HG03571 (cell line): Measurements from ENCODE around the gene AHNAK2.
"Not testable (repeated sequence)": the region's sequence is repeated elsewhere in the genome, so short reads cannot be mapped to it uniquely, and the experiment has no call there.

ENCODE experiments used
- ATAC-seq: cut with Tn5 transposase; IDR thresholded peaks from one replicate; pipeline ENCODE4 v1.9.1; 2021; ENCODE audit not compliant: unreplicated experiment

The AHNAK2 gene

GRCh38 chr14:104977681-104978653, at the start of gene AHNAK2:
TSS of gene AHNAK2 (minus strand) at chr14:104978374. CDS start at chr14:104978237, 137 bp downstream.
- ATAC-seq: no peak

DNA sequence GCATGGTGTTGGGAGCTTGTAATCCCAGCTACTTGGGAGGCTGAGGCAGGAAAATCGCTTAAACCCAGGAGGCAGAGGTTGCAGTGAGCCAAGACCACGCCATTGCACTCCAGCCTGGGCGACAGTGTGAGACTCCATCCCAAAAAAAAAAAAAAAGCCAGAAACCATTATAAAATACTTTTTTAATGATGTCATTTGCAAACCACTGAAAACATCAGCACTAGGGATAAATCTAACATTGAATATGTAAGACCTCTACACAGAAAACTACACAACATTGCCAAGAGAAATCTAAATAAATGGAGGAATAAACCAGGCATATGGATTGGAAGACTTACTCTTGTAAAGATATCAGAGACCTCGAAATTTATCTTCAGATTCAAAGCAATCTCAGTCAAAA, 49.5 kb upstream of the AHNAK2 start:
- not testable (repeated sequence) for ATAC-seq

- no peak for ATAC-seq
These were observed 48.8 kb upstream of the AHNAK2 start for GRCh38 chr14:105026802-105027563.

DNA sequence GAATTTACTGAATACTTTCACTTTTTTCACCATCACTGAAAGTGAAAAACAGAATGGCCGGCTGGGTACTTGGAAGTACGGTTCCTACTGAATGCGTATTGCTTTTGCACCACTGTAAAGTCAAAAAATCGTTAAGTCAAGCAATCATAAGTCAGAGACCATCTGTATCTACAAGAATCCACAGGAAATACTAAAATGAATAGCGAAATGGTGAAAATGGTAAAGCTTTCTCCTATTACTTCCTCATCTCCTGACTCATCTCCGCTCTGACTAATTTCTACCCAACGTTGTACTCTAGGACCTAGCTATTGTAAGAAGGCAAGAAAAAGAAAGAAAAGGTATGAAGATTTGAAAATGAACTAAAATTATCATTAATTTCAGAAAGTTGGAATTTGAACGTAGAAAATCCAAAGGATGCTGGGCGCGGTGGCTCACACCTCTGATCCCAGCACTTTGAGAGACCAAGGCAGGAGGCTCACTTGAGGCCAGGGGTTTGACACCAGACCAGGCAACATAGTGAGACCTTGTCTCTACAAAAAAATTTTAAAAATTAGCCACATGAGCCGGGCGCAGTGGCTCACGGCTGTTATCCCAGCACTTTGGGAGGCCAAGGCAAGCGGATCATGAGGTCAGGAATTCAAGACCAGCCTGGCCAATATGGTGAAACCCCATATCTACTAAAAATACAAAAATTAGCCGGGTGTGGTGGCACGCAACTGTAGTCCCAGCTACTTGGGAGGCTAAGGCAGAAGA, 48.0 kb upstream of the AHNAK2 start:
- ATAC-seq: no peak

DNA sequence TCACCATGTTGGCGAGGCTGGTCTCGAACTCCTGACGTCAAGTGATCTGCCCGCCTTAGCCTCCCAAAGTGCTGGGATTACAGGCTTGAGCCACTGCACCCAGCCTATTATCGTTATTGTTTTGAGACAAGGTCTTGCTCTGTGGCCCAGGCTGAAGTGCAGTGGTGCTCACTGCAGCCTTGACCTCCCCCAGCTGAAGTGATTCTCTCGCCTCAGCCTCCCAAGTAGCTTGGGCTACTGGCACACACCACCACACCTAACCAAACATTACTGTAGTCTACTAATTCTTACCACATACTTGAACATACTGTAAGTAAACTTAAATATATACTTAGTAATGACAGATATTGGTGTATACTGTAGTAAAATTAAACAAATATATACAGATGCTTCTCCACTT, 47.3 kb upstream of the AHNAK2 start:
- no peak for ATAC-seq

DNA sequence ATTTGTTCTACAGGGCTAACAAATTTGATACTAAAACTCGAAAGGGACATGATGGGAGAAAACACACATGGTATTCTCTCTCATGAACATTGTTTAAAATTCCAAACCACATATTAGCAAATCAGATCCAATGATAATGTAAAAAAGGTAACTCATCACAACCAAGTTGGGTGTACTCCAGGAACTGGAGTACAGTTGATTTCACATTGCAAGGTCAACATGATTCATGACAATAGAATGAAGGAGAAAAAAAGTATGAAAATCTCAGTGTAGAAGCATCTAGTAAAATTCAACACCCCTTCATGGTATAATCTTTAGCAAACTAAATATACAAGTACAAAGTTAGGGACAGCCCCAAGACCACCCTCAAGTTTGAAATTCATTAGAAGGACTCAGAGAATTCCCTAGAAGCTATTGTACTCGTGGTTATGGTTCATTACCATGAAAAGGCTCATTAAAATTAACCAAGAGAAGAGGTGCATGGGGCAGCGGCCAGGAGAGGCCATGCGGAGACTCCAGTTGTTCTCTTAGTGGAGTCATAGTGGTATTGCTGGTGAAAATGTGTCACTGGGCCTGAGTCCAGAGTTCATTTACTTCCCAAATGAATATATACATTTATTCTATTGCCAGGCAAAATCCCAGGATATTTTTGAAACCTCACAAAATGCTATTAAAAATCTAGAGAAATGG, 45.8 kb upstream of the AHNAK2 start:
- no peak for ATAC-seq

DNA sequence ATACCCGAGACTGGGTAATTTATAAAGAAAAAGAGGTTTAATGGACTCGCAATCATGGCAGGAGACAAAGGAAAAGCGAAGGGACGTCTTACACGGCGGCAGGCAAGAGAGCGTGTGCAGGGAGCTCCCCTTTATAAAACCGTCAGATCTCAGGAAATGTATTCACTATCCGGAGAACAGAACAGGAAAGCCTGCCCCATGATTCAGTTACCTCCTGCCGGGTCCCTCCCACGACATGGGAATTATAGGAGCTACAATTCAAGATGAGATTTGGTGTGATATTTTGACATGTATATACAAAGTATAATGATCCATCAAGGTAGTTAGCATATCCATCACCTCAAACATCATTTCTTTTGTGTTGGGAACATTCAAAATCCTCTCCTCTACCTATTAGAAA, 45.0 kb upstream of the AHNAK2 start:
- no peak for ATAC-seq

GRCh38 chr14:105022276-105022670, 44.1 kb upstream of the AHNAK2 start:
- ATAC-seq: no peak

DNA sequence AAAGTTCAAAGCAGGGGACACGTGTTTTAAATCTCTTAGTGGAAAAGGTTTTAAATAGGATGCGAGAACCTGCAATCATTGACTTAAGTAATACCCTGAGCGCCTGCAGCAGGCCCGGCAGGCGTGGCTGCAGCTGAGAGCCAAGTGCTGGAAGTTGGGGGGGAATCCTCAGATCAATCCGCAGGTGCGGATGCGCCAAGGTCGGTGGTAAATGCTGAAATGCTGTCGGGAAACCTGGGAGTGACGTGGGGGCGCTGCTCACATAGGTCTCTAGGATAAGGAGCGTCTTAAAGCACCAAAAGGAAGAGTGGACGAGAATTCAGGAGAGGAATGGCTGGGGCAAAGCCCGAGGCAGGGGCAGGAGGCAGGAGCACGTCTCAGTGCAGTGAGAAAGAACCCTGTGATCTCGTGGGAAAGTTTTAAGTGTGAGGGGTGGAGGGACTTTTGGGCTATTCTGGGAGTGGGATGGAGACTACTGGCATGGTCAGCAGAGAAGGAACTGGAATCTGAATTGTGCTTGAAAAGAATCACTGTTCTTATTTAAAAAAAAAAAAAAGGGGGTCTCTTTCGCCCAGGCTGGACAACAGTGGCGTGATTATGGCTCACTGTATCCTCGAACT, 43.6 kb upstream of the AHNAK2 start:
- no peak for ATAC-seq

DNA sequence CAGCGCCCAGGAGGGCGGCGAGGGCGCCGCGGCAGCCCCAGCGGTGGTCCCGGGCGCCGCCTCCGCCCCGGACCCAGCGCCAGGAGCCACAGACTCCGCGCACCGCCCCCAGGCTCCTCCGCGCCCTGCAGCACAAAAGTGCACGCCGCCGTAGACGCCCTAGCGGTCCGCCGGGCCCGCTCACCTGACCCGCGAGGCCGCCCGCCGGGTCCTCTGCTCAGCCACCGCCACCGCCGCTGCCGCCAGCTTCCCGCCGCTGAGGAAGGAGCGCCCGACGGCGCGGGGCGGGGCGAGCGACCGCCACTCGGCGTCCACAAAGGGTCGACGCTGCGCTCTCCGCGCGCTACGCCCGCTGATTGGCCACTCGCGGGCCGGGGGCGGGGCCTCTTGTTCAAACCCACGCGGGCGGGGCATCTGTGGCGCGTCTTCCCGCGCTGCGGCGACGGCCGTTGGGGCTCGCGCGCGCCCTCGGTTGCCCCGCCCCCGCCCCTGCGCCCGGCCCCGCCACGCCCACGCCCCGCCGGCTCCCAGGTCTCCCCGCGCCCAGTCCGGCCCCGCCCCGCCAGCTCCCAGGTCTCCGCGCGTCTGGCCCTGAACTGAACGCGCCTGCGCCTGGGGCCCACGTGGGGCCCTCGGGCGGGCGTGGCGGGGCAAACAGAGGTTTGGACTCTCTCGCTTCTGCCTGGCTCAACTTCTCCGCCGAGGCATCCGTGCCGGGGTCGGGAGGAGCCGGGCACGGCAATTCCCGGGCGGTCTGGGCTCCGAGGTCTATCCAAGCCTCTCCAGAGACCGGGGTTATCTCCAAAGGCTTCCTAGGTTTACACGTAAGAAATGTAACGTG, 42.9 kb upstream of the AHNAK2 start, which contains the start of gene CDCA4:
CDCA4 (minus strand) TSS at position 269 of the 841 bp plus-strand sequence. CDS start 9,154 bp downstream, outside the sequence.
- peak; percentile 70 for ATAC-seq

- ATAC-seq: peak; percentile 15
These were observed 42.0 kb upstream of the AHNAK2 start for GRCh38 chr14:105019861-105020814.

GRCh38 chr14:105018414-105018813, 40.2 kb upstream of the AHNAK2 start:
- ATAC-seq: no peak

DNA sequence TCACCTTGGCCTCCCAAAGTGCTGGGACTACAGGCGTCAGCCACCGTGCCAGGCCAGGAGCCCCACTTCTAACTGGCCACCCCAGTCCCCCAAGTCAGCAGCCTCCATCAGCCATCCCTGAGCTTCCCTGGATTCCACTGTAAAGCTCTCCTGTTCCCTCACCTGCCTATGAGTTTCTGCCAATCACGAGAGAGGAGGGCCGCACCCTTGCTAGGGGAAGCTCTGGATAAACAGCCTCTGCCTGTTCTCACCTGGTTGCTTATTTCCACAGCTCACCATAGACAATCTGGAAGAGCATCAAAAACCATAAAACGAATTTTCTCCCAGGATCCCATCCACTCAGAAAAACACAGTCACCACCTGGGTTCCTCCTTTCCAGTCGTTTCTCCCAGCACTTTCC, 37.7 kb upstream of the AHNAK2 start:
- ATAC-seq: no peak

- no peak for ATAC-seq
These were observed 37.1 kb upstream of the AHNAK2 start for GRCh38 chr14:105015242-105015641.

GRCh38 chr14:105014631-105015030, 36.5 kb upstream of the AHNAK2 start:
- no peak for ATAC-seq

- ATAC-seq: no peak
These were observed 35.9 kb upstream of the AHNAK2 start for GRCh38 chr14:105014032-105014431.

DNA sequence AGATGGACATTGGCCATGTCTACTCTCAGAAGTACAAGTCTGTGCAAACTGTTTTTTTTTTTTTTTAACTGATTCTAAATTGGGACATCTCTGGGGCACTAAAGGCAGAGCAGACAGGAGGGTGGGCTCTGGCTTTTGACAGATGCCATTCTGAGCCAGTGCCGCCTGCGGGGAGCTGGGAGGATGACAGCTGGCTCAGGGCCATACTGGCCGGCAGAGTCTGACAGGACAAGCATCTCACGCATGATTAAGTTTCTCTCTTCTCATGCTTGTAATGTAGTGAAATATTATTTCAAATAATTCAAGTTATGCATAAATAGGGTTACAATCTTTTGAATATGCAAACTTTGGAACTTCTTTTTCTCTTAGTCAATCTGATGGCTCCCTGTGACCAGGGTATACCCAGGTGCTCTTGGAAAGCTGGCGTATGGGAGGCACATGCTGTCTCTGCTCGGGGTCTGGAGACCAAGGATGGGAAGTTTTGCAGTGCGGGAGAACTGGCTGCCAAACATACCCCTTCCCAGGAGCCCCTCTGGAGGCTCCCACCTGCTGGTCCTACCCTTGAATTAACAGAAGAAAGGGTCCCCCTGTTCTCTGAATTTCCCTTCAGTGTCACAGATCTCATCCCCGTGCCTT, 35.1 kb upstream of the AHNAK2 start:
- ATAC-seq: no peak
